ENCODE data around the gene UBL7.

Gene UBL7

DNA sequence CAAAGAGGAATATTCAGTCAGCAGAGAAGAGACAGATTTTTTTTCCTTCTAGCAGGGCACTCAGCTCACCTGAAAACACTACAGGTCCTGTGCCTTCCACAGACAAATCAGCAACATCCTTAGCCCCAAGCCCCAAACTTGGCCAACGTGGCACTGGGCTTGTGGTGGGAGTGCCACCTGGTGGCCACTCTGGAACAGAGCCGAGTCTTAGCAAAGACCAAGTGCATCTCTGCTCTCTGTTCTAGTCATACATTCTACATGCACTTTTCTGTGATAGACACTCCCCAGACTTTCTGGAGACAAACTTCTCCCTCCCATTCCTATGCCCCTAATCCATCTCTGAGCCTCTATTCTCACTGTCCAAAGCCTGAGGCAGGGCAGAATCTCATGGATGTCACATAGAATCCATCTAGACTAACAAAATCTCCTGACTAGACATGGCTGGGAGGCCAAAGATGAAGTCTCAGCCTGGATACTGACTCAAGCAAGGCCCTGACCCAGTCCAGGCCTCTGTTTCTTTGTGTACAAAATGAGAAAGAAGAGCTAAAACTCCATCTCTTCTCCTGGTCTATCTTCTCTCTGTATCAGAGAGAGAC is 22.1 kb downstream of the UBL7 start:
- DNase-seq (ENCODE audit: low spot score) = peak; percentile 78

- no peak for DNase-seq (ENCODE audit: low spot score)
Observed at GRCh38 chr15:74438206-74438605, 22.8 kb downstream of the UBL7 start.

GRCh38 chr15:74434263-74435136 is 26.5 kb downstream of the UBL7 start:
- DNase-seq (ENCODE audit: low spot score) = no peak

- DNase-seq (ENCODE audit: low spot score) = peak; percentile 84
Observed at GRCh38 chr15:74433592-74434262, 27.2 kb downstream of the UBL7 start, which contains the start of gene SEMA7A. TSS of gene SEMA7A (minus strand) at chr15:74433958. CDS start at chr15:74433918, 40 bp downstream.

- no peak for DNase-seq (ENCODE audit: low spot score)
Observed at GRCh38 chr15:74432968-74433591, 27.9 kb downstream of the UBL7 start.

GRCh38 chr15:74432271-74432967 is 28.5 kb downstream of the UBL7 start:
- no peak for DNase-seq (ENCODE audit: low spot score)

GRCh38 chr15:74431645-74432044 is 29.3 kb downstream of the UBL7 start:
- DNase-seq (ENCODE audit: low spot score) = no peak

GRCh38 chr15:74431116-74431515 is 29.8 kb downstream of the UBL7 start:
- DNase-seq (ENCODE audit: low spot score) = no peak

DNA sequence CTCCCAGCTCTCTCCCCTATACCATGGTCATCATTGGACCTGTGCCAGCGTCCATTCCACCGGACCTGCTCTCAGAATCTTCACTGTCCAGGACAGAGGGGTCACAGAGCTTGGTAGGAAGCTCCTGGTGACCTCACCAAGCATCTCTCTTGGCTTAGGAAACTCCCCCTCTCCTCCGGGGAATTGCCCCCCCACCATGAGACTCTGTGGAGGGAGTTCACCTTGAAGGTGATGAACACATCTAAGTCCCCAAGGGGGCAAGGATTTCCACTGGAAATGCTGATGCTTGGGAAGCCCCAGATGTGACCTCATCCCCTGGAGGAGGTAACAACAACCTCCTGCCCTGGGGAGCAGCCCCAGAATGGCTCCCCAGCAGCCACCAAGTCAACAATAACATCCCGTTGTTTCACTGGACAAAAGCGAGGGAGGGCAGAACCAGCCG is 30.4 kb downstream of the UBL7 start:
- no peak for DNase-seq (ENCODE audit: low spot score)

DNA sequence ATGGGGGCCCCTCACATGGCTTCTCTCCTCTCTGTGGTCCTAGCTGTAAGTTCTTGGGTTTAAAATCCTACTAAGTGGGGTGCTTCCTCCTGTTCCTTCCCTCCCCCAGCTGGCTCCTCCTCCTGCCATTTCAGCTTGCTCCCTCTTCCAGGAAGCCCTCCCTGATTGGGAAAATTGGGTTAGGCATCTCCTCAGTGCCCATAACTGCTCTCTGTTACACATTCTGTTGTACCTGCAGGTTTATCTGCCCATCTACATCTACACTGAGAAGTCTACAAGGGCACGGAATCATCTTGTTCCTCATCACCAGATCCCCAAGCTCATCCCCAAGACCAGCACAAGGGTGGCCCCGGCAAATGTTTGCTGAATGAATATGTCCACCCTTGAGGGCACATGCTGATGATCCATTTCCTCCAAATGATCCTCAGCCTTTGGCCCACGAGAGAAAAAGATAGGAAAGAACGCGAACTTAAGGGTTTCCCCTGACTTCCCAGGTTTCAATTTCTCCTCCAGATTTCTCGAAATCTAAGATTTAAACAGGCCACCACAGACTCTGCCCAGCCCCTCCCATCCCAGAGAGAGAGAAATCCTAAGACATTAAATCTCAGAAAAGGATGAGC is 31.1 kb downstream of the UBL7 start:
- no peak for DNase-seq (ENCODE audit: low spot score)

- no peak for DNase-seq (ENCODE audit: low spot score)
Observed at GRCh38 chr15:74428970-74429780, 31.8 kb downstream of the UBL7 start.

DNA sequence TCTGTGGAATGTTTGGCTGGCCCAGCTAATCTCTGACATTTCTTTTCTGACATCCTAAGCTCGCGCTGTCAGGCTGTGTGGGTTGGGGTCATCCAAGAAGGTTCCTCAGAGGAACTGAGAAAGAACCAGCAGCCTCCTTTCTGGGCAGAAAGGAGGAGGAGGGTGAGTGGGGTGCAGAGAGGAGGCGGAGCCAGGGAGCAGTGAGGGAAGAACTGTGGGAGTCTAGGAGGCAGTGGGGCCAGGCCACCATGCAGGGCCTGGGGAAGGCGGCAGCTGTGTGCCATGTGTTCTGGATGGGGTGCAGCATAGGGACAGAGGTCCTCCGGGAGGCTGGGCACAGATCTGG is 32.5 kb downstream of the UBL7 start:
- no peak for DNase-seq (ENCODE audit: low spot score)

DNA sequence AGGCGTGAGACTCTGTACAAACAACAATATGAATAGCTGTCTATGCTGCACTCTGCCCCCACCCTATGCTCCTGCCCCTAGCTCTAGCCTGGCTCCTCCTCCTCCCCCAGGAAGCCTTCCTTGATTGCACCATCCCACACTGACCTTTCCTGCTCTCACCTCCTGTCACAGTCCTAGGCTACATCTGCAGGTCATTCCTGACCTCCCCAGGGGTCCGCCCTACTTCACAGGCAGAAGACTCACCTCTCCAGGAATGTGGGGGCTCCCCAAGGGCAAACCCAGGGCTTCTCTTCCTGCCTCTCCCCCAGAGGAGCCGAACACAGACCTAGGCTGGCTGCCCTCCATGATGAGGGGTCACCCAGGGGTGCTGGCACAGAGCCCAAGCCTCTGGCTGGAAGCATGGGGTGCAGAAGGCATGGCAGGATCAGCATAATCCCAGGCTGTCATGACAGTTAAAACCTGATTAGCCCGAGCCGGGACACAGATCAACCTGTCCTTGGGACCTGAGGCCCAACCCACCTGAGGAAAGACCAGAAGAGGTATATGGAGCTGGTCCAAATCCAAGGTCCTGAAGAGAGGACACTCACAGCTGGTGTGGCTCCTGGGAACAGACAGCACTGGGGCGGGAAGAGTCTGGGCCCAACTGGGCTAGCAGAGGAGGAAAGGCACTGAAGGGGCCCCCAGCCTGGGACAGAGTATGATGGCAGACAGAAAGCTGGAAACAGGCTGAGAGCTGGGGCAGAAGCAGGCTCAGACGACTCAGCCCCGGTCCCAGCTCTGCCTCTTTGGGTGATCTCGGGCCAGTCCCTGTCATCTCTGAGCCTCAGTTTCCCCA is 33.1 kb downstream of the UBL7 start:
- DNase-seq (ENCODE audit: low spot score) = no peak

DNA sequence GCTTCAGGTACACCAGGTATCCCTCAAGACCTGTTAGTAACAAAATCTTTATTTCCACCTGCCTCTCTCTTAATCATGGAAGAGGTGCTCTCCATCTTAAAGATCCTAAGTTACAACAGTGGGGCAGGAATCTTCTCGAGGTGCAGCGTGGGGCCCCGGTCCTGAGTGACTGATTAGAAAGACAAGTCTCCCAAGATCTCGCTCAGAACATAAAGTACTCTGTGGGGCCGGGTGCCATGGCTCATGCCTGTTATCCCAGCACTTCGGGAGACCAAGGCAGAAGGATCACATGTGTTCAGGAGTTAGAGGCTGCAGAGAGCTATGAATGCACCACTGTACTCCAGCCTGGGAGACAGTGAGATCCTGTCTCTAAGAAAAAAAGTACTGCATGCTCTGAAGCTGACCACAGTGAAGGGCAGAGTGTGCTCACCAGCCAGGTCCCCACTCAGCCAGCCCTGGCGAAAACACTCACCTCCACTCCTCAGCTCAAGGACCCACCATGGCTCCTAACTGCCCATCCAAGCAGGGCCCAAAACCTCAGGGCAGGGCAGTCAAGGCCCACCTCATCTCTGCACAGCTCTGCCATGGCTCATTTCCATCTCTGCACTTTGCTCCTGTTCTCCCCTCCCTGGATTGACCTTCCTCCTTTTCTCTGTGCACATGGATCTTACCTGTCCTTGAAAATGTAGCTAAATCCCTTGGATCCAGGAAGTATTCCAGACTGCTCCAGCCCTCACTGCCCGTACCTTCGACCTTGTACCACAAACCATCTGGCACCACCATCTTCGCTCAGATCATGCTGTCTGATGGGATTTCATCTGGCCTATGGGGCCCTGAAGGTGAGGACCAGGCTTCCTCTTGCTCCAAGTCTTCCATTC is 34.3 kb downstream of the UBL7 start:
- DNase-seq (ENCODE audit: low spot score) = no peak

DNA sequence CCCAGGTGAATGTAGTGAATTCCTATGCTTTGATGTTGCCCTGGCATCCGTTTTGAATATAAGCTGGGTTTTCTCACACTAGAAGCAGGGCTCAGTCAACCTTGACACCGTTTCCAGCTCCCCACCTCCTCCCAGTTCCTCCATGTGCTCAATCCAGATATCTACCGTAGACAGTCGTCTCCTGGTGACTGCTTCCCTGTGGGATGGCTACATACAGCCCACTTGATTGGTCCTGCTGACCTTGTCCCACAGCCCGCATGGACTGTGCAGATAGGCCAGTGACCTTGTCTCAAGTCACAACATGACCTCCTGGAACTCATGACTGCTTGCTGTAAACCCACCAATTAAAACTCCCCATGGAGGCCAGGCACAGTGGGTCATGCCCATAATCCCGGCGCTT is 35.3 kb downstream of the UBL7 start:
- DNase-seq (ENCODE audit: low spot score) = no peak

DNA sequence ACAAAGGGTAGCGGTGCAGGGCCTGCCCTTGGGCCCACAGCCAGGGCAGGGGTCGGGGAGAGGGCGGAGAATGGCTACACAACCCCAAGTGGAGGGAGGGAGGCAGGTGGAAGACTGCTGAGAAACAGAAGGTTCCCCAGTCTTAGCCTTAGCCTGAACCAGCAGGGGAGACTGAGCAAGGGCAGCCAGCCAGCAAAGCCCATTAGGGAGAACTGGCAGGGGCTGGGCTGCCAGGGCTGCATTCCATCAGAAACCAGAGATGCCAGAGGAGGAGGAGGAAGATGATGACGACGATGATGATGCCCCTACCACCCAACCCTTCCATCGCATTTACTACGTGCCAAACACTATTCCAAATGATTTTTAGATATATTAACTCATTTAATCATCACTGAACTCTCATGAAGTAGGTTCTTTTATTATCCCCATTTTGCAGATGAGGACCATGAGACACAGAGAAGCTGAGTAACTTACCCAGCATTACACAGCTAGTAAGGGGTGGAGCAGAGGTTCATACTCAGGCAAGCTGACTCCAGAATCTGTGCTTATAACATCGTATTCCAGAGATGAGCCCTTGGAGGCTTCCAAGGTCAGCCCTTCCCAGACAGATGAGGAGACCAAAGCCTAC is 35.9 kb downstream of the UBL7 start:
- DNase-seq (ENCODE audit: low spot score) = no peak

DNA sequence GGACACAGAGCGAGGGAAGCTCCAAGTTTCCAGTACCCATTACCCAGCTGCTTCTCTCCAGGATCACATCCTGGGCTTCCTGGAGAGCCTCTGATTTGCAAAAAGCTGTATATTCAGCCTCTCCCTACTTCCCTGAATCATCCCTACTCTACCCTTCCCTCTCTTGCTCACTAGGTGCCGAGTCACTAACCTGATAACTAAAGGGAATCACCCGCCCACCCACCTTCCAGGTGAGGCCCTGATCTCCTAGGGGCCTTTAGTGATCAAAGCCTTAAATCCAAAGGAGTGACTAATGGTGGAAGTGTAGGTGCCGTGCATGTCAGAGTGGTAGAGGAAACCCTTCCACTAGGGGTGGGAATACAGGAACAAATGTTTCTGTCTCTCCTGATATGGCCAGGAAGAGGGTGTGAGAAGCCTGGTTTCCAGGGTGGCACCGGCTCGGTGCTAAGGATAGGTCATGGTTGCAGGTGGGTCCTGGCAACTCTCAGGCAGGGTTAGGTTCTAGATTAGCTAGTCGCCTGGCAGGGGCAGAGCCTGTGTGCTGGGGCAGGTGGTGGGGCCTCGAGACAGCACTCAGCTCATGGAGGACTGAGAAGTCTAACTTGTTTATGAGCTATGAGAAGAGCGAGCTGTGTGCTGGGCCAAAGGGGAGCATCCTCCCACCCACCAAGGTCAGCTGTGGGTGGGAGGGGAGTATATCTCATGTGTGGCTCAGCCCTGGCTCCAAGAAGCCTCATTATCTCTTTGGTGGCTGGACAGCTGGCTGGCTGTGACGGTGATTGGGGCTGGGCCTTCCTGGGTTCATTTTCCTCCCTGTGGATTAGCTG is 37.3 kb downstream of the UBL7 start:
- DNase-seq (ENCODE audit: low spot score) = peak; percentile 11

Data from LoVo (cell line).